B cell (primary cell): ENCODE data around the gene IQCM. TPM values are rescaled to one million over a fixed set of nuclear protein-coding genes. Genes with fewer than 3 reads are reported as not detected.

Experiments used
- ATAC-seq: fragments of 200-7000 bp; cut with Tn5 transposase; one replicate; pipeline ENCODE4 v1.10.0; 2021; ENCODE audit warnings: low read depth, mild to moderate bottlenecking, moderate number of reproducible peaks, moderate library complexity
- CTCF ChIA-PET: fragments of 350-600 bp; sonication (Branson Sonifier 250); formaldehyde crosslinking; loops from one replicate; lab custom pipeline; 2021; ENCODE audit warnings: antibody characterized with exemption, inconsistent platforms; lab: Charles Lee
- POLR2A ChIA-PET: fragments of 350-600 bp; sonication (Branson Sonifier 250); formaldehyde crosslinking; loops from one replicate; lab custom pipeline; 2021; ENCODE audit warnings: antibody characterized with exemption; lab: Charles Lee
- DNase-seq: peaks from one replicate; pipeline ENCODE4 v3.0.0; 2013
- H2AFZ ChIP-seq: 2 replicates; pipeline ENCODE4 v1.6.1; 2012; ENCODE audit warnings: mild to moderate bottlenecking, low read depth, low read length; ENCODE audit not compliant: insufficient read depth, poor library complexity, severe bottlenecking
- H3K27ac ChIP-seq, 2 donors: 1 replicate in 1 of 2; 2 replicates in 1 of 2; pipeline ENCODE4 v1.5.1; 2012 to 2013; ENCODE audit warnings: low read length in 2 of 2, mild to moderate bottlenecking in 2 of 2, moderate library complexity in 1 of 2
- H3K27me3 ChIP-seq, 4 experiments: fragments of 200-600 bp in 1 of 4; sonication (generic) in 1 of 4; replicated peaks in 1 of 4; 1 replicate in 2 of 4; 2 replicates in 2 of 4; pipeline versions ENCODE4 v1.6.1 to v1.7.0; 2013 to 2016; ENCODE audit warnings: low read length in 3 of 4, mild to moderate bottlenecking in 2 of 4, mixed read lengths in 1 of 4, moderate library complexity in 1 of 4; ENCODE audit not compliant: insufficient read depth in 4 of 4, control insufficient read depth in 3 of 4; ENCODE audit errors: control extremely low read depth in 1 of 4
- H3K36me3 ChIP-seq, 2 experiments: replicated peaks in 1 of 2; 1 replicate in 1 of 2; 2 replicates in 1 of 2; pipeline versions ENCODE4 v1.6.1 to v1.7.1; 2013; ENCODE audit warnings: low read length in 1 of 2; ENCODE audit not compliant: insufficient read depth in 2 of 2, control insufficient read depth in 1 of 2; ENCODE audit errors: control extremely low read depth in 1 of 2, extremely low read depth in 1 of 2
- H3K4me1 ChIP-seq, 2 donors: fragments of 200-600 bp in 1 of 2; sonication (generic) in 1 of 2; 1 replicate in 1 of 2; 2 replicates in 1 of 2; pipeline versions ENCODE4 v1.5.1 to v1.6.1; 2013 to 2017; ENCODE audit warnings: low read length in 2 of 2; ENCODE audit not compliant: control insufficient read depth in 2 of 2, insufficient read depth in 2 of 2
- H3K4me2 ChIP-seq: replicated peaks from 2 replicates; pipeline ENCODE3; 2012; ENCODE audit warnings: mild to moderate bottlenecking, low read depth, low read length; ENCODE audit not compliant: poor library complexity, severe bottlenecking
- H3K4me3 ChIP-seq, 5 experiments: fragments of 200-600 bp in 1 of 5; sonication (generic) in 1 of 5; 1 replicate in 3 of 5; 2 replicates in 2 of 5; pipeline versions ENCODE4 v1.5.1 to v1.7.0; 2011 to 2016; ENCODE audit warnings: low read length in 4 of 5, mild to moderate bottlenecking in 4 of 5, low read depth in 2 of 5, control low read depth in 1 of 5, moderate library complexity in 1 of 5; ENCODE audit not compliant: insufficient read depth in 1 of 5; ENCODE audit errors: control extremely low read depth in 1 of 5, extremely low read depth in 1 of 5
- H3K79me2 ChIP-seq: fragments of 200-600 bp; sonication (generic); one replicate; pipeline ENCODE4 v1.6.0; 2016; ENCODE audit warnings: low read length; ENCODE audit not compliant: control insufficient read depth, insufficient read depth
- H3K9ac ChIP-seq: fragments of 200-600 bp; sonication (generic); 2 replicates; pipeline ENCODE4 v1.6.1; 2017; ENCODE audit warnings: mild to moderate bottlenecking, low read length, moderate library complexity
- H3K9me3 ChIP-seq, 3 donors: one replicate each; pipeline versions ENCODE4 v1.6.1 to v1.7.1; 2013; ENCODE audit warnings: low read length in 2 of 3; ENCODE audit not compliant: control insufficient read depth in 2 of 3, insufficient read depth in 1 of 3; ENCODE audit errors: control extremely low read depth in 1 of 3
- H4K20me1 ChIP-seq: 2 replicates; pipeline ENCODE4 v1.6.0; 2012; ENCODE audit warnings: mild to moderate bottlenecking, low read length; ENCODE audit not compliant: insufficient read depth, control insufficient read depth, poor library complexity, severe bottlenecking
- H3K27ac Mint-ChIP-seq: one replicate; pipeline ENCODE4 v1.8.0; 2021; ENCODE audit warnings: mixed read lengths
- H3K27me3 Mint-ChIP-seq: one replicate; pipeline ENCODE4 v1.8.0; 2021; ENCODE audit warnings: mixed read lengths
- H3K4me1 Mint-ChIP-seq: one replicate; pipeline ENCODE4 v1.8.0; 2021; ENCODE audit warnings: mixed read lengths
- H3K4me3 Mint-ChIP-seq: one replicate; pipeline ENCODE4 v1.8.0; 2021; ENCODE audit warnings: mixed read lengths
- H3K9me3 Mint-ChIP-seq: one replicate; pipeline ENCODE4 v1.8.0; 2022; ENCODE audit warnings: mixed read lengths; ENCODE audit not compliant: insufficient read depth
- EZH2 ChIP-seq: IDR thresholded peaks from 2 replicates; pipeline ENCODE4 v1.6.1; 2012; ENCODE audit warnings: borderline replicate concordance, low read depth, mild to moderate bottlenecking, moderate library complexity, low read length; ENCODE audit not compliant: insufficient read depth, poor library complexity, severe bottlenecking
- WGBS: methylation state at CpG from one replicate; pipeline ENCODE4 v1.1.5; 2013; ENCODE audit warnings: missing lambda C conversion rate; ENCODE audit not compliant: insufficient coverage; 5-methylcytosine and 5-hydroxymethylcytosine counted together
- intact Hi-C: fragments of 100-400 bp; cut with micrococcal nuclease; formaldehyde crosslinking; loops from one replicate; pipeline ENCODE4 v1.10.0; 2022
- polyA plus RNA-seq: library from polyadenylated mRNA; depleted of rRNA; stranded (reverse); fragments of >200 nt; gene quantifications from 2 replicates; pipeline ENCODE4 v1.2.3, GENCODE V29; 2012
- total RNA-seq, 2 donors: library from RNA; stranded (reverse); fragments of 120-200 nt in 1 of 2; gene quantifications; 1 replicate in 1 of 2; 2 replicates in 1 of 2; pipeline versions ENCODE4 v1.2.3 to v1.2.4, GENCODE V29; 2013 to 2022
- TF ChIP-seq, protein P1 (sequence below): fragments of 200-600 bp; IDR thresholded peaks from one replicate; pipeline ENCODE4 v1.8.0; 2022; ENCODE audit warnings: antibody characterized with exemption, mild to moderate bottlenecking

The IQCM gene
- total and polyA plus RNA-seq, 2 donors (not counting 1 experiment from before 2014, with no cell fraction given), result not detected

DNA sequence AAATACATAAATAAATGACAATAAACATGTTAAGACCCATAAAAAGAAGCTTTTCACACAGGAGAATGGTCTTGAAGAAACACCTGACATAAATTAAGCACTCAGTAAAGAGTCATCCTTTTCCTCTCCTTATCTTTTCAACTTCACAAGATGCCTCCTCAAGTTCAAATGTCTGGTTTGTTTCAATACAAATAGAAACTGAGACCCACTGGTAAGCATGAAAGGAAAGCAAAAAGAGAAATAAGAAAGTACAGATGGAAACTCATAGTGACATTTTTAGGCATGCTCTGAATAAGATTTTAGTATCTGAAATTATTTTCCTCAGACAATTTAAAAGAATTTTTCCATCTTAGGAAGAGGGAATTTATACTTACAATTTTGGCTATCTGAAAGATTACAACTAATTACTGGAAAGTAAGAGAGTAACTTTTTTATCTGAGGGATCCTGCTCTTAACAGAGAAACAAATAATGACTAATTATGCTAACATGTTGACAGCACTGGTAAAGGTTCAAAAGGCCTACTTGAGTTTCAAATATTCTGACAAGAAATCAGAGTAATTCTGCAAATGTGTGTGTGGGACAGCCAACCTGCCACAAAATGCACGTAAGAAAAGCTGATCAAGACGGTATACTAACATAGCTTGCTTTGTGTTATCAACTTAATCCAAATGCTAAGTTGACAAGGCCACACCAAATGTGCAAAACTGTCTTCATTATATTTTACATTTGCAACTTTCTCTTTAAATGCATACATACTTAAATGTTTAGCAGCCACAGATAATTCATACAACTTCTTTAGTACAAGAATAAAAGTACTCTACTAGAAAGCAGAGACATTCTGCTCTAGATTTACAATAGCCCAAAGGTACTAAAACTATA, 113.0 kb downstream of the IQCM start:
- H3K4me1 Mint-ChIP-seq, result no peaks in the 10 kb centered on the region
- Histone ChIP-seq H3K27me3 (no peaks in the 10 kb centered on the region), H3K79me2 (no peaks in the 10 kb centered on the region), H3K9ac (no peak overlapping the region), H4K20me1 (no peaks in the 10 kb centered on the region), H3K4me1 (no peaks in the 10 kb centered on the region), H3K27ac (no peak overlapping the region), H3K36me3 (no peaks in the 10 kb centered on the region), H2AFZ (no peak overlapping the region), H3K9me3 (no peaks in the 10 kb centered on the region), H3K4me2 (no peak overlapping the region), H3K4me3 (no peak overlapping the region)
- no peaks in the 10 kb centered on the region for H3K27me3 Mint-ChIP-seq
- no peak for DNase-seq
- no peaks in the 10 kb centered on the region for H3K9me3 Mint-ChIP-seq
- TF ChIP-seq, protein P1, sequence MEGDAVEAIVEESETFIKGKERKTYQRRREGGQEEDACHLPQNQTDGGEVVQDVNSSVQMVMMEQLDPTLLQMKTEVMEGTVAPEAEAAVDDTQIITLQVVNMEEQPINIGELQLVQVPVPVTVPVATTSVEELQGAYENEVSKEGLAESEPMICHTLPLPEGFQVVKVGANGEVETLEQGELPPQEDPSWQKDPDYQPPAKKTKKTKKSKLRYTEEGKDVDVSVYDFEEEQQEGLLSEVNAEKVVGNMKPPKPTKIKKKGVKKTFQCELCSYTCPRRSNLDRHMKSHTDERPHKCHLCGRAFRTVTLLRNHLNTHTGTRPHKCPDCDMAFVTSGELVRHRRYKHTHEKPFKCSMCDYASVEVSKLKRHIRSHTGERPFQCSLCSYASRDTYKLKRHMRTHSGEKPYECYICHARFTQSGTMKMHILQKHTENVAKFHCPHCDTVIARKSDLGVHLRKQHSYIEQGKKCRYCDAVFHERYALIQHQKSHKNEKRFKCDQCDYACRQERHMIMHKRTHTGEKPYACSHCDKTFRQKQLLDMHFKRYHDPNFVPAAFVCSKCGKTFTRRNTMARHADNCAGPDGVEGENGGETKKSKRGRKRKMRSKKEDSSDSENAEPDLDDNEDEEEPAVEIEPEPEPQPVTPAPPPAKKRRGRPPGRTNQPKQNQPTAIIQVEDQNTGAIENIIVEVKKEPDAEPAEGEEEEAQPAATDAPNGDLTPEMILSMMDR, result no peak
- TF ChIP-seq EZH2, result no peak
- ChIA-PET POLR2A (no interaction called here), CTCF (no interaction called here)
- H3K4me3 Mint-ChIP-seq, result no peak overlapping the region
- H3K27ac Mint-ChIP-seq, result no peak overlapping the region
- intact Hi-C loops, result no loop called here
- 79% methylated on average over 2 of the region's 2 CpGs for WGBS
- ATAC-seq, result no peak

DNA sequence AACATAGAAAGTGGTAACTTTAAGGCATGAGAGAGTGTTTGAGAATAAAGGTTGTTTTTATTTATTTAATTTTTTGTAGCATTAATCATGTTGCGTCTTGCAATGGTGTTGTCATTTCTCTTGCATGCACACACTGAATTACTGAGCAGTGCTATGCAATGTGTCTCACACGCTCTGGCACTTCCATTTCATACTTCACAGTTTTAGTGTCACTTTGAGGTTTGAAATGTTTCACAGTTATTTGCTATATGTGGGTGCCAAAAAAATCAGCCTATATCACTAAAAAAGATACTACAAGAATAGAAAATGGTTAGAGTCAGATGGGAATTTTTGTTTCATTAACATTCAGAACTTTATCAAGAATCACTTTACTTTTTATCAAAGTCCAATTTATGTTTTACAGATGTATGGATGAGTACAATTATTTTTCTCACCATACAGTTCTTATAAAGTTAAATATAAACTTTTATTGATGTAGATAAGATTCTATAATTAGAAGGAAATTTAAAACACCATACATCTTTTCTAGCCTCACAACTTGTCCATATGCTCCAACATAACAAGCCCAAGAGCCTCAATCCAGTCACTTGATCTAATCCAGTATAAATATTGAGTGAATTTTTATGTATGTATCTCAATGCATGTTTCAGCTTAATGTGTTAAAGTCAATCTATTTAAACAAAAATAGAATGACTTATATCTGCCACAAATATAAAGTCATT, 114.0 kb downstream of the IQCM start:
- Mint-ChIP-seq H3K27ac (no peak overlapping the region), H3K9me3 (no peaks in the 10 kb centered on the region), H3K27me3 (no peaks in the 10 kb centered on the region), H3K4me1 (no peaks in the 10 kb centered on the region), H3K4me3 (no peak overlapping the region)
- no peak overlapping the region for H2AFZ ChIP-seq
- WGBS, result no CpG with 5 or more reads among the region's 2 CpGs
- no peaks in the 10 kb centered on the region for H3K36me3 ChIP-seq
- H3K9ac ChIP-seq, result no peak overlapping the region
- ATAC-seq, result no peak
- no peaks in the 10 kb centered on the region for H3K27me3 ChIP-seq
- no peak overlapping the region for H3K4me3 ChIP-seq
- ChIA-PET CTCF (no interaction called here), POLR2A (no interaction called here)
- no peaks in the 10 kb centered on the region for H3K4me1 ChIP-seq
- no peaks in the 10 kb centered on the region for H3K9me3 ChIP-seq
- H4K20me1 ChIP-seq, result no peaks in the 10 kb centered on the region
- no peak overlapping the region for H3K4me2 ChIP-seq
- no peaks in the 10 kb centered on the region for H3K79me2 ChIP-seq
- intact Hi-C loops, result no loop called here
- TF ChIP-seq EZH2, result no peak
- TF ChIP-seq, protein P1, result no peak
- no peak for DNase-seq
- no peak overlapping the region for H3K27ac ChIP-seq
